GM12878 (cell line): ENCODE measurements around the gene MYMX. TPM values are rescaled to one million over a fixed set of nuclear protein-coding genes. Genes with fewer than 3 reads are reported as not detected.

ENCODE experiments used
- ATAC-seq: fragments of 200-7000 bp; cut with Tn5 transposase; 3 replicates; pipeline ENCODE4 v1.9.1; 2020; ENCODE audit warnings: mild to moderate bottlenecking, moderate library complexity
- BruUV-seq: library from RNA; stranded (reverse); fragments of 400-500 nt; replicated peaks from 2 replicates; lab custom pipeline; 2021; lab: Mats Ljungman, UMichigan
- CTCF ChIA-PET: fragments of 300-600 bp; sonication (Branson Sonifier 250); formaldehyde crosslinking; extraction: SDS; loops from one replicate; lab custom pipeline; 2021; ENCODE audit warnings: inconsistent platforms; lab: Yijun Ruan, JAX
- POLR2A ChIA-PET: fragments of 350-600 bp; formaldehyde crosslinking; extraction: SDS; loops from one replicate; lab custom pipeline; 2021; ENCODE audit warnings: inconsistent platforms; lab: Charles Lee
- RAD21 ChIA-PET: fragments of 300-600 bp; sonication (Branson Sonifier 250); formaldehyde crosslinking; loops from one replicate; lab custom pipeline; 2023; ENCODE audit warnings: antibody characterized with exemption; ENCODE audit not compliant: unreplicated experiment; lab: Charles Lee
- SMC1A ChIA-PET: fragments of 300-600 bp; sonication (Branson Sonifier 250); formaldehyde crosslinking; loops from one replicate; lab custom pipeline; 2023; ENCODE audit not compliant: unreplicated experiment, uncharacterized antibody; lab: Charles Lee
- DNase-seq: peaks from one replicate; pipeline ENCODE4 v3.0.0-alpha.2; 2011; ENCODE audit warnings: low read depth, low spot score
- FAIRE-seq: peaks from 3 replicates; lab custom pipeline; 2011; peaks lifted over from hg19 to GRCh38; lab: Jason Lieb, UNC
- H2AFZ ChIP-seq: 2 replicates; pipeline ENCODE4 v1.6.0; 2011; ENCODE audit warnings: low read depth, low read length, control low read depth; ENCODE audit not compliant: control insufficient read depth
- H3K27ac ChIP-seq: 2 replicates; pipeline ENCODE4 v1.5.1; 2011; ENCODE audit warnings: control low read depth; ENCODE audit not compliant: control insufficient read depth, insufficient read depth
- H3K27me3 ChIP-seq, 2 experiments: replicated peaks in 1 of 2; 2 replicates each; pipeline versions ENCODE4 v1.6.0 to v1.6.1; 2011; ENCODE audit warnings: low read length in 1 of 2; ENCODE audit not compliant: control insufficient read depth in 2 of 2, insufficient read depth in 2 of 2
- H3K36me3 ChIP-seq, 2 experiments: 2 replicates each; pipeline ENCODE4 v1.5.1; 2011; ENCODE audit warnings: low read length in 1 of 2; ENCODE audit not compliant: control insufficient read depth in 2 of 2, insufficient read depth in 2 of 2
- H3K4me1 ChIP-seq: 2 replicates; pipeline ENCODE4 v1.6.1; 2011; ENCODE audit warnings: mild to moderate bottlenecking, low read length, moderate library complexity, mixed read lengths; ENCODE audit not compliant: control insufficient read depth, insufficient read depth
- H3K4me2 ChIP-seq: 2 replicates; pipeline ENCODE4 v1.6.0; 2011; ENCODE audit warnings: control low read depth; ENCODE audit not compliant: control insufficient read depth, insufficient read depth
- H3K4me3 ChIP-seq: fragments of 200-600 bp; sonication (generic); 2 replicates; pipeline ENCODE4 v1.5.1; 2016
- H3K79me2 ChIP-seq: 2 replicates; pipeline ENCODE4 v1.6.0; 2011; ENCODE audit warnings: low read length; ENCODE audit not compliant: control insufficient read depth, insufficient read depth
- H3K9ac ChIP-seq: 2 replicates; pipeline ENCODE4 v1.8.0; 2011; ENCODE audit warnings: low read length, control low read depth, mixed read lengths; ENCODE audit not compliant: control insufficient read depth, insufficient read depth
- H3K9me3 ChIP-seq: replicated peaks from 3 replicates; pipeline ENCODE4 v1.5.1; 2011; ENCODE audit warnings: mild to moderate bottlenecking, low read length; ENCODE audit not compliant: control insufficient read depth, insufficient read depth
- H4K20me1 ChIP-seq: 2 replicates; pipeline ENCODE4 v1.6.0; 2011; ENCODE audit not compliant: control insufficient read depth, insufficient read depth
- CUX1 ChIP-seq: IDR thresholded peaks from 2 replicates; pipeline ENCODE4 v1.6.1; 2012; ENCODE audit warnings: improper control_type of control experiment, low read depth, low read length; ENCODE audit not compliant: insufficient replicate concordance
- DPF2 ChIP-seq: fragments of 450-650 bp; IDR thresholded peaks from 2 replicates; pipeline ENCODE4 v1.6.1; 2017; ENCODE audit warnings: mild to moderate bottlenecking
- ELK1 ChIP-seq: IDR thresholded peaks from 2 replicates; pipeline ENCODE4 v1.6.1; 2012; ENCODE audit warnings: low read depth, low read length, improper control_type of control experiment
- EZH2 ChIP-seq: IDR thresholded peaks from 2 replicates; pipeline ENCODE4 v1.6.1; 2012; ENCODE audit warnings: low read depth, mild to moderate bottlenecking, control low read depth, inconsistent platforms, low read length, borderline replicate concordance; ENCODE audit not compliant: control insufficient read depth
- IRF5 ChIP-seq: fragments of 450-650 bp; IDR thresholded peaks from 2 replicates; pipeline ENCODE4 v1.6.1; 2017; ENCODE audit warnings: borderline replicate concordance
- NKRF ChIP-seq: fragments of 450-650 bp; conservative IDR thresholded peaks from 2 replicates; pipeline ENCODE4 v1.6.1; 2017; ENCODE audit warnings: mild to moderate bottlenecking, moderate library complexity
- RELA ChIP-seq: fragments of 450-650 bp; IDR thresholded peaks from 2 replicates; pipeline ENCODE4 v1.8.0; 2014; ENCODE audit warnings: borderline replicate concordance; ENCODE audit not compliant: partially characterized antibody
- SUPT20H ChIP-seq: IDR thresholded peaks from 2 replicates; pipeline ENCODE4 v1.6.1; 2011; ENCODE audit warnings: low read depth, mild to moderate bottlenecking, low read length, moderate library complexity, borderline replicate concordance; ENCODE audit not compliant: control insufficient read depth
- whole genome bisulfite sequencing: methylation state at CpG from one replicate; pipeline ENCODE4 v1.1.6; 2016; ENCODE audit warnings: low lambda C conversion rate; ENCODE audit not compliant: insufficient replicate concordance, insufficient coverage; ENCODE audit errors: missing lambda C conversion rate; 5-methylcytosine and 5-hydroxymethylcytosine counted together
- in situ Hi-C: fragments of 300-500 bp; cut with MboI; formaldehyde crosslinking; loops from 9 replicates; pipeline ENCODE4 v1.14.3; 2018; ENCODE audit warnings: mixed read lengths
- intact Hi-C: fragments of 100-400 bp; cut with micrococcal nuclease; formaldehyde crosslinking; loops from one replicate; pipeline ENCODE4 v1.14.2; 2022; ENCODE audit not compliant: unreplicated experiment
- polyA plus RNA-seq, 11 experiments: library from polyadenylated mRNA; depleted of rRNA in 4 of 11; unstranded in 6 of 11; stranded (reverse) in 5 of 11; fragments of >200 nt; fragmentation: Nextera tagmentation in 4 of 11; fragmentation: Illumina TruSeq in 1 of 11; extraction: Ambion mirVana in 4 of 11; extraction: Trizol in 1 of 11; gene quantifications; 1 replicate in 1 of 11; 2 replicates in 10 of 11; pipeline versions ENCODE4 v1.2.1 to v1.2.3, GENCODE V29; 2011 to 2016; ENCODE audit warnings: inconsistent platforms in 2 of 11, missing spikeins in 2 of 11, low read depth in 1 of 11
- total RNA-seq, 4 experiments: library from RNA; depleted of rRNA in 3 of 4; stranded (reverse); fragments of >200 nt in 3 of 4; fragmentation: Illumina TruSeq in 1 of 4; extraction: Trizol in 1 of 4; gene quantifications; 2 replicates each; pipeline versions ENCODE4 v1.2.1 to v1.2.3, GENCODE V29; 2013 to 2021

MYMX gene
- total and polyA plus RNA-seq, 10 of the 15 experiments (the other 5 are each of a cell fraction or from before 2014, with no cell fraction given), result not detected

GRCh38 chr6:44169154-44169553, 47.6 kb upstream of the MYMX start (continued):
- no peak for TF ChIP-seq IRF5
- TF ChIP-seq DPF2, result no peak
- no peak for TF ChIP-seq RELA

GRCh38 chr6:44169886-44170570, 46.7 kb upstream of the MYMX start:
- ATAC-seq, result no peak
- in situ Hi-C loops, result loop anchor here (5.0 kb wide), 1 partner anchor 67 kb away; no protein-coding TSS in a partner anchor
- CTCF ChIA-PET, result interaction anchor here (0.8 to 8.6 kb wide), 5 partner anchors 66 to 166 kb away, joined by 3 to 117 read pairs (median 5); no protein-coding TSS in a partner anchor
- Histone ChIP-seq H3K9ac (no peak overlapping the region), H3K36me3 (no peaks in the 10 kb centered on the region), H3K27me3 (no peaks in the 10 kb centered on the region; a peak in 2 of 4 replicates), H3K79me2 (no peaks in the 10 kb centered on the region), H3K27ac (no peak overlapping the region), H3K4me1 (peaks cover 6% of the 10 kb centered on the region; the same call in 1 of the 2 replicates), H4K20me1 (no peaks in the 10 kb centered on the region), H3K4me3 (no peak overlapping the region), H3K4me2 (no peak overlapping the region), H3K9me3 (peaks cover 2% of the 10 kb centered on the region; the same call in 1 of the 3 replicates), H2AFZ (no peak overlapping the region)
- FAIRE-seq, result no peak
- SMC1A ChIA-PET, result interaction anchor here (1.2 to 2.0 kb wide), 4 partner anchors 55 to 169 kb away, joined by 3 to 11 read pairs (median 4); partner anchors contain the start of gene HSP90AB1
- BruUV-seq, result no TSS peak
- intact Hi-C loops, result no loop called here
- RAD21 ChIA-PET, result interaction anchor here (0.5 to 1.2 kb wide), 4 partner anchors 65 to 423 kb away, joined by 3 to 5 read pairs (median 4); no protein-coding TSS in a partner anchor
- WGBS, result 36% methylated on average over 10 of the region's 10 CpGs
- POLR2A ChIA-PET, result no interaction called here
- DNase-seq, result no peak
- TF ChIP-seq EZH2 (no peak), NKRF (no peak), CUX1 (no peak), ELK1 (no peak), SUPT20H (no peak)
